ENCODE measurements around the gene NFIB.

The NFIB gene

DNA sequence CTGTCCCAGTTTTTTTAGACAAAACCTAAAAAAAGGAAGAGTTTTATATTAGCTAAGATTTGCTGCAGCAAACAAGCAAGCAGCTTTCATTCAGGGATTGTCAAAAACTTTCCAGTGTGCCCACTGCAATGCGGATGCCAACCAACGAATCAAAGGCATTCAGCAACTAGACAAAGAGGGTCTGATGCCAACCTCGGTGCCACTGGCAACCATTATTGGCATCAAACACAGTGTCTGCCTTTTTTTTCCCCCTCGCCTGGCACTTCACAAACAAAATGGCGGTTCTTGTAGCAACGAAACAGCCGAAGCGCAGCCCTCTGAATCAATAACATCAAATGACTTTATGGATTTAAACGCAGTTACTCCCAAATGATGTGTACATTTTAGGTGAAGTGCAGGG is 10.4 kb downstream of the NFIB start:
- DNase-seq = no peak

GRCh38 chr9:14303100-14303499 is 10.8 kb downstream of the NFIB start:
- DNase-seq = no peak

GRCh38 chr9:14302405-14302804 is 11.5 kb downstream of the NFIB start:
- DNase-seq = no peak

- no peak for DNase-seq
Measured at GRCh38 chr9:14301583-14302021, 12.3 kb downstream of the NFIB start.

GRCh38 chr9:14301006-14301405 is 12.9 kb downstream of the NFIB start:
- DNase-seq = no peak

DNA sequence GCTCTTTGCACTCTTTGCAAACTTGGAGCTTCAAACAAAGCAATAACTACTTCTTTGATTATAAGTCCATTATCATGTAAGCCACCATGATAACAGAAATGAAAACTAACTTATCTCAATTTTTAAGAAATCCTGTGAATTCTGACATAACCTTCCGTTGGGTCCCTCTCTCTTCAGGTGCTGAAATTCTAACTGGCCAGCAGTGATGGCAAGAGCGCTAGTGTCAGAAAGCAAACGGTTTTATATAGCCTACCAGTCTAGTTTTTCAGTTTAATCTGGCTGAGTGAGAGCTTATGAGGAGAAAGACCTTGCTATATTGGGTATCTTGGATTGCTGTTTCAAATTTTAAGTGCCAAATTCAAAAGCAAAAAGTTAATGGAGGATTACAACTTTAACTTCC is 13.4 kb downstream of the NFIB start:
- no peak for DNase-seq

DNA sequence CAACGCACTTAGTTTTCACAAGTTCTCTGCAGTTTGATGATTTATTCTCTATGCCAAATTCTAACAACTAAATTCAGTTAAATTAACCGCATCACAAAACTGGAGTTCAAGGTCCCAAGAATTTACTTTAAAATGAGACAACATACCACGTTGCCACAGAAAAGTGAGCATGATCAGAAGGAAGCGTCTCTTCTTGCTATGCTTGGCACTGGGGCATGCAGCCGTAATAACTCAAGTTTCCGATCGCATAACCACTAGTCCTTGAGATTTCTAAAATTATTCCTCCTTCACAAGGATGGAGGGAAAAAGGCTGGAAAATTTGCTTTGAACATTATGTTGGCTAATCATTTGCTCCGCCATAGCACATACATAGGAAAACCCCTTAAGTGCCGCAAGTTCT is 13.9 kb downstream of the NFIB start:
- DNase-seq = no peak

- DNase-seq = peak; percentile 43
Measured at GRCh38 chr9:14298601-14299022, 15.3 kb downstream of the NFIB start.

GRCh38 chr9:14296495-14297113 is 17.3 kb downstream of the NFIB start:
- DNase-seq = no peak

GRCh38 chr9:14294659-14295058 is 19.3 kb downstream of the NFIB start:
- no peak for DNase-seq

- no peak for DNase-seq
Measured at GRCh38 chr9:14293801-14294200, 20.1 kb downstream of the NFIB start.

- DNase-seq = no peak
Measured at GRCh38 chr9:14292181-14292739, 21.7 kb downstream of the NFIB start.

DNA sequence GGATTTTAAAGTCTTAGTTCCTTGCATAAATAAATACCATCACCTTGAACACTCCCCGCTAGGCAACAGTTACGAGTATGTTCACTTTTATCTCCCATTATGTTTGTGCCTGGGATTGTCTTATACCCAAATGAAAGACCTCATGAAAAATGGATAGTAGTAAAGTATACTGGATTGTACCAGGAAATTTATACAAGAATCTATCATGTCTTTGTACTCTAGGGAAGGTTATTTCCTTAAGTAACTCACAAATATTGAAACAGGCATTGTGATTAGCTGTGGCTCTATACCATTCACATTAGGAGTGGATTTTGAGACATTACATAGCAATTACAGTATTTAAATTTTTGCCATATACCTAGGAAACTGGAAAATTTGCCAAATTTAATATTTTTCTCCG is 24.0 kb downstream of the NFIB start:
- no peak for DNase-seq

DNA sequence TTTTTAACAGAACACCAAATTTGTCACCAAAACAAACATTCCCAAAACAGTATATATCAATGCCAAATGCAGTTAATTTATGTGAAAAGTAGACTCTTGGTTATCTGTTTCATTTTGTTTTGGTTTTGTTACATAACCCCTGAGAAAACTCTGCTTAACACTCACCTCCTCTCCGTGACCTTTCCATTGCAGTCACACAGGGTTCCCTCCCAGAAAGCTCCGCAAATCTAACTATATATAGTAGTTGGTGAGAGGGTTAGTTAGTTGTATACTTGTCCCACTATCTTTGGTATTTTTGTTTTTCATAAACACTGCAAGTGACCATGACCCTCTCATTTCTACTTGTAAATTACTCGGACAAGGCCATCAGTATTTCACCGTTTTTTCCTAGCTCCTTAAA is 25.5 kb downstream of the NFIB start:
- no peak for DNase-seq

DNA sequence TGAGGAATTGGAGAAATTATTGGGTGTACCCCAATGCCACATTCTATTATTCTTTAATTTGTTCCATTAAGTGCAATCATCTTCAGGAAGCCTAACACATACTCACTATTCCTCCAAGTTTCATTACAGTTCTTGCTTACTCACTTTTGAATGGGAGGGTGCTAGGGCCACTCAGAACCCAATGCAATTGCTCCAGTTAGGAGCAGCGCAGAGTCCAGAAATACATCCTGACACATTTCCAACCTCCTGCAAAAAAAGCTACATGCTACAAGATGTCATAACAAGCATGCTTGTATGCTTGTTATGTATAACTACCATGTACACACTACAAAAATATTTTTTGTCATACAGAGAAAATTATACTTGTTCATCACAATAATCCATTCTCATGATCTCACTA is 27.8 kb downstream of the NFIB start:
- no peak for DNase-seq

- DNase-seq = no peak
Measured at GRCh38 chr9:14283276-14283675, 30.7 kb downstream of the NFIB start.

GRCh38 chr9:14281876-14282275 is 32.1 kb downstream of the NFIB start:
- no peak for DNase-seq

GRCh38 chr9:14281136-14281795 is 32.7 kb downstream of the NFIB start:
- DNase-seq = no peak

DNA sequence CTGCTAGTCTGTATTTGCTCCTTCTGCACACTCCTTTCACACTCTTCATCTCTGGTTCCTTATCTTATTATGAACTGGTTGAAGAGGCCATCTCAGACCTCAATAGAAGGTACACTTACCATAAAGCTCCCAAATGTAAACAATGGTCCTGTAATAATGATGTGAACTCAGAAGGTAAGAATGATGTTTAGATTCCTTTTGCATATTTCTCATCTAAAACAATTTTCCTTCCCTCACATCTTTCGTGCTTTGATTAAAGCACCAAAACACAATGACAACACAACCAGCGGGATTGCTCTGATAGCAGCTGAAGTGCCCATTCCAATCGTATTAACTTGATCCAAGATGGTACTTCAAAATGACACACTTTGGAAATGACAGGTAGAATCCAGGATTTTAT is 34.3 kb downstream of the NFIB start:
- no peak for DNase-seq

- no peak for DNase-seq
Measured at GRCh38 chr9:14278291-14278721, 35.6 kb downstream of the NFIB start.

GRCh38 chr9:14277761-14278160 is 36.2 kb downstream of the NFIB start:
- no peak for DNase-seq

DNA sequence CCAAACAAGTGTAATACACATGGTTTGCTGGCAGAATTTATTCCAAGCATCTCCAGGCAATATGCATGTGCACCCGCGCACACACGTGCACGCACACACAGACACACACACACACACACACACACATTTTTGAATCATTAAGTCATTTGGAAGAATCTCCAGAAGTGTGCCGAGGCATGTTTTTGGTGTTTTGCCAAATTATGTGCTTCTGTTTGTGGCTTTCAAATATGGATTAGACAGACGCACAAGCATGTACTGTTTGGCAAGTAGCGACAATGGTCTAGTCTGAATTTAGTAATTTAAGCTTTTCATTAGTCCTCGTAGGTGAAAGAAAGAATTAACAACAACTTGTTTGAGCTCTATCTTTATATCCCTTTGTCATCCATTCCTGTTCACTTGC is 36.7 kb downstream of the NFIB start:
- peak; percentile 52 for DNase-seq

- DNase-seq = no peak
Measured at GRCh38 chr9:14275331-14275730, 38.6 kb downstream of the NFIB start.

DNA sequence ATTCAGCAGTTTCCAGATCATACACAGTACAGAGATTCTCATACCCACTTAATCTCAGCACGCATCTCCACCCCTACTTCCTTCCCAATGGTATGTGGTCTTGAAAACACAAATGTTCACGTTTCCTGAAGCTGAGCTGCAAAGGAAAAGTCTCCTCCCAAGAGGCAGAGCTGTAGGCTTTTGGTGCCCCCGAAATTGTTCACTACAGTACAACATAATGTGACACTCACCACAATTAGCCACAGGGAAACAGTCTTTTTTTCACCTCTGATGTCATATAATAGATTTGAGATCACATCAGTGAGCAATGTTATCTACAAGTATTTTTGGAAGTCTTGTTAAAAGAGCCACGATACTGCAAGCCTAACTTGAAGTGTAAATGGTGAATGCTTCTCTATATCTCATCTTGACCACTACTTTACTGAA is 40.2 kb downstream of the NFIB start:
- peak; percentile 45 for DNase-seq

Measured in eye (tissue), 1 donor.